ENCODE data around the gene MTMR1. TPM values are rescaled to one million over a fixed set of nuclear protein-coding genes. Genes with fewer than 3 reads are reported as not detected.

Gene MTMR1
- total and polyA plus RNA-seq, 2 experiments from 2014 or later: 18.0 to 19.0 TPM

- Histone ChIP-seq H3K4me3 (no peak overlapping the region), H3K9me3 (ENCODE audit: low read depth) (no peaks in the 10 kb centered on the region), H2AFZ (no peak overlapping the region), H4K20me1 (ENCODE audit: insufficient read depth, poor library complexity, severe bottlenecking) (no peaks in the 10 kb centered on the region), H3K4me1 (ENCODE audit: insufficient read depth) (no peaks in the 10 kb centered on the region), H3K27me3 (no peaks in the 10 kb centered on the region), H3K4me2 (no peak overlapping the region), H3K79me2 (no peaks in the 10 kb centered on the region), H3K36me3 (replicated peaks; ENCODE audit: insufficient read depth, low read depth) (no peaks in the 10 kb centered on the region), H3K27ac (no peak overlapping the region), H3K9me2 (replicated peaks; ENCODE audit: insufficient read depth) (no peaks in the 10 kb centered on the region)
- no peak for DNase-seq (ENCODE audit: low spot score)
- TF ChIP-seq EZH2phosphoT487 (IDR thresholded peaks at IDR 0.05; ENCODE audit: low read depth, severe bottlenecking, unreplicated experiment): no peak
- TF ChIP-seq EZH2 (IDR thresholded peaks at IDR 0.05; ENCODE audit: borderline replicate concordance): no peak
- no peak for TF ChIP-seq CTCF (IDR thresholded peaks at IDR 0.05; ENCODE audit: poor library complexity)
- WGBS (ENCODE audit: low lambda C conversion rate, missing lambda C conversion rate): 87% methylated on average over 4 of the region's 4 CpGs
These were observed 60.8 kb downstream of the MTMR1 start for GRCh38 chrX:150753968-150754367.

GRCh38 chrX:150757371-150757770 is 64.2 kb downstream of the MTMR1 start:
- WGBS (ENCODE audit: low lambda C conversion rate, missing lambda C conversion rate): 87% methylated on average over 5 of the region's 5 CpGs
- no peaks in the 10 kb centered on the region for H3K9me2 ChIP-seq (replicated peaks; ENCODE audit: insufficient read depth)
- no peaks in the 10 kb centered on the region for H4K20me1 ChIP-seq (ENCODE audit: insufficient read depth, poor library complexity, severe bottlenecking)
- TF ChIP-seq CTCF (IDR thresholded peaks at IDR 0.05; ENCODE audit: poor library complexity): no peak
- TF ChIP-seq EZH2 (IDR thresholded peaks at IDR 0.05; ENCODE audit: borderline replicate concordance): no peak
- no peak for TF ChIP-seq EZH2phosphoT487 (IDR thresholded peaks at IDR 0.05; ENCODE audit: low read depth, severe bottlenecking, unreplicated experiment)
- H3K27ac ChIP-seq: no peak overlapping the region
- H3K4me2 ChIP-seq: no peak overlapping the region
- H3K4me3 ChIP-seq: no peak overlapping the region
- no peaks in the 10 kb centered on the region for H3K9me3 ChIP-seq (ENCODE audit: low read depth)
- no peaks in the 10 kb centered on the region for H3K27me3 ChIP-seq
- no peaks in the 10 kb centered on the region for H3K79me2 ChIP-seq
- no peak for DNase-seq (ENCODE audit: low spot score)
- no peaks in the 10 kb centered on the region for H3K4me1 ChIP-seq (ENCODE audit: insufficient read depth)
- H2AFZ ChIP-seq: no peak overlapping the region
- H3K36me3 ChIP-seq (replicated peaks; ENCODE audit: insufficient read depth, low read depth): no peaks in the 10 kb centered on the region

DNA sequence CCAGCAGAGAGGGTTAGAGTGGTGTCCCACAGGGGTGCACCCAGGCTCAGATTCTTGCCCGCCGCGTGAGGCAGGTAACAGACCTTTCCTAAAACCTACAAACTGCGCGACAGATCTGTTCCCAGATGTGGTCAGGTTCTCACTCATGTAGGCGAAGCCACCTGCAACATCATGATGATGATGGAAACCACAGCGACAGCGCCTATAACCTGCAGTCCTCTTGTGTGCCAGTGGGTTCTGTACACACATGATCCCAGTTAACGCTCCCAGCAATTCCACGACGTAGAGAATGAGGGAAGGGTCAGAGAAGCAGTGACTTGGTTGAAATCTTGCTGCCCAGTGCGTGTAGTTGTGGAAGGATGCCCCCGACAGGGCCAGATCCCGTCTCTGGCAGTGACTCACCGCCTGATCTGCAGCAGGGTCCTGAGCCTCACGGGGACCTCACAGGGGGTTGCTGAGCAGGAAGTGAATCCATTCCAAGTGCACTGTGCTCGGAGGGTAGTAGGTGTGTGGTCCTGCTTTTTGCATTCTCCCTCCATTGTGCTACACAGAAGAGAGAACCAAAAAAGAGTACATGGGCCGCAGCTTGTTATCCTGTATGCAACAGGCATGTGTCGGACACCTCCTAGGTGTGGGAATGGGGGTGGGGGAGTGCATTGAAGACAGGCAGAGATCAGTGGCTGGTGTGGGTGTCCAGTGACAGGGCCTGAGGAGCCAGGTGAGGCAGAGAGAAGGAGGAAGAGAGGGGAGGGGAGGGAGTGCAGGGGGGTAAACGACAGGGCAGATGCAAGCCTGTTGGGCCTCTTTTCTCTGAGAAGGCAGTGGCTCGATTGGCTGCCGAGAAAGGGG is 66.6 kb downstream of the MTMR1 start:
- Histone ChIP-seq H4K20me1 (ENCODE audit: insufficient read depth, poor library complexity, severe bottlenecking) (no peaks in the 10 kb centered on the region), H3K36me3 (replicated peaks; ENCODE audit: insufficient read depth, low read depth) (no peaks in the 10 kb centered on the region), H3K27ac (no peak overlapping the region), H3K27me3 (no peaks in the 10 kb centered on the region), H3K9me3 (ENCODE audit: low read depth) (no peaks in the 10 kb centered on the region), H2AFZ (no peak overlapping the region), H3K9me2 (replicated peaks; ENCODE audit: insufficient read depth) (no peaks in the 10 kb centered on the region), H3K4me3 (no peak overlapping the region), H3K79me2 (no peaks in the 10 kb centered on the region), H3K4me2 (no peak overlapping the region), H3K4me1 (ENCODE audit: insufficient read depth) (no peaks in the 10 kb centered on the region)
- 77% methylated on average over 22 of the region's 22 CpGs for whole genome bisulfite sequencing (ENCODE audit: low lambda C conversion rate, missing lambda C conversion rate)
- no peak for TF ChIP-seq EZH2phosphoT487 (IDR thresholded peaks at IDR 0.05; ENCODE audit: low read depth, severe bottlenecking, unreplicated experiment)
- no peak for TF ChIP-seq CTCF (IDR thresholded peaks at IDR 0.05; ENCODE audit: poor library complexity)
- no peak for TF ChIP-seq EZH2 (IDR thresholded peaks at IDR 0.05; ENCODE audit: borderline replicate concordance)
- DNase-seq (ENCODE audit: low spot score): no peak
